GM12865 (cell line): Measurements from ENCODE around the gene NDUFS5.

Experiments used
- DNase-seq: peaks from one replicate; pipeline ENCODE4 v3.0.0; 2010; ENCODE audit warnings: low read depth
- H3K4me3 ChIP-seq: 2 replicates; pipeline ENCODE4 v1.5.1; 2011; ENCODE audit warnings: mild to moderate bottlenecking, low read depth, low read length, control low read depth
- CTCF ChIP-seq: IDR thresholded peaks from 2 replicates; pipeline ENCODE4 v1.5.1; 2011; ENCODE audit warnings: low read length, control low read depth, low read depth, inconsistent platforms; ENCODE audit not compliant: insufficient read depth; ENCODE audit errors: missing control alignments

Gene NDUFS5

GRCh38 chr1:39080269-39080826 lies 54.2 kb downstream of the NDUFS5 start:
- no peak overlapping the region for H3K4me3 ChIP-seq
- DNase-seq, result no peak
- no peak for TF ChIP-seq CTCF

DNA sequence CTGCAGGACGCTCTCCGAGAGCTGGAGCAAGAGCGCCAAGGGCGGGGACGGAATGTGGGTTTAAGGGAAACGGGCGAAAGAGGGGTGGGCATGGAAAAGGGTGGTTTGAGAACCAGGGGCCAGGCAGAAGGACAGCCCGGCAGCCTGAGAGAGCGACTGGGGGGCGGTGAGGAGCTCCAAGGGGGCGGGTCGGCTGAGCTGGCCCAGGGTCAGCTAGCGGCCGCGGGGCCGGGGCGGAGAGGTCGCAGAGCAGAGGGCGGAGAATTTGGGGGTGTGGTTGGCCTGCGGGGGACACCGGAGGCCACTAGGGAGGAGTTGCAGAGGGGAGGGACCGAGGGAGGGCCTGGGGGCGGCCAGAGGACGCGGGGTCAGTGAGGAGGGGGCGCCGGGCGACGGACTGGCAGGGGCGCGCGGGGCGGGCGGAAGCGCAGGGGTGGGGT lies 54.7 kb downstream of the NDUFS5 start:
- no peak for TF ChIP-seq CTCF
- no peak for DNase-seq
- H3K4me3 ChIP-seq, result no peak overlapping the region

DNA sequence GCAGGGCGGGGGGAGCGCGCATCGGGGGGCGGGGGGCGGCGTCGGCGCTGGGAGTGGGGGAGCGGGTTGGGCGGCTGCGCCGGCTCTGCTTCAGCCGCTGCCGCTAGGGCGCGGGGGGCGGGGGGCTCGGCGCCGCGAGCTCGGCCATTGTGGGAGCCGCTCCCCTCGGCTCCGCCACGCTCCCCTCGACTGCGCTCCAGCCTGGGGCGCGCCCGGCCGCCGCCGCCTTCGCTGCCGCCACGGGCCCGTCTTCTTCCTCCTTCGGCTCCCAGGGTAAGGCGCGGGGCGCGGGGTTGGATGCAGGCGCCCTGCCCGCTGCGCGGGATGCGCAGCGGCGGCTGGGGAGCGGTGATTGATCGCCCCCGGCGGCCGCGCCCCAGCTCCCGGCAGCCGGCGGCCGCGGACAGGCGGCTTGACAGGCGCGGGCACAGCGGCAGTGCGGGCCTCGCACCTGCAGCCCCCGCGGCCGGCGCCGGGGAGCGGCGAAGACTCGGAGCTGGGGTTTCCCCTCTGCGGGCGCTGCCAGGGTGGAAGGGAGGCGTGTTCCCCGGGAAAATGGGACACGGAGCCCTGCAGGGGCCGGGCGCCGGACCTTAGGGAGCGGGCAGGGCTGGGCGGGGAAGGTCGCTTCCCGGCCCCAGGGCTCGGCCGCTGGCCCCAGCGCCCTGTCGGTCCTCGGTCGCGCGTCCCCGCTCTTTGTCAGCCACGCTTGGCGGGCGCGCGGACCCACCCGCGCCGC lies 55.3 kb downstream of the NDUFS5 start:
- DNase-seq, result no peak
- no peak overlapping the region; the same call in 1 of the 2 replicates for H3K4me3 ChIP-seq
- TF ChIP-seq CTCF, result no peak

GRCh38 chr1:39082010-39082799 lies 56.1 kb downstream of the NDUFS5 start:
- TF ChIP-seq CTCF, result no peak
- no peak overlapping the region for H3K4me3 ChIP-seq
- DNase-seq, result no peak

DNA sequence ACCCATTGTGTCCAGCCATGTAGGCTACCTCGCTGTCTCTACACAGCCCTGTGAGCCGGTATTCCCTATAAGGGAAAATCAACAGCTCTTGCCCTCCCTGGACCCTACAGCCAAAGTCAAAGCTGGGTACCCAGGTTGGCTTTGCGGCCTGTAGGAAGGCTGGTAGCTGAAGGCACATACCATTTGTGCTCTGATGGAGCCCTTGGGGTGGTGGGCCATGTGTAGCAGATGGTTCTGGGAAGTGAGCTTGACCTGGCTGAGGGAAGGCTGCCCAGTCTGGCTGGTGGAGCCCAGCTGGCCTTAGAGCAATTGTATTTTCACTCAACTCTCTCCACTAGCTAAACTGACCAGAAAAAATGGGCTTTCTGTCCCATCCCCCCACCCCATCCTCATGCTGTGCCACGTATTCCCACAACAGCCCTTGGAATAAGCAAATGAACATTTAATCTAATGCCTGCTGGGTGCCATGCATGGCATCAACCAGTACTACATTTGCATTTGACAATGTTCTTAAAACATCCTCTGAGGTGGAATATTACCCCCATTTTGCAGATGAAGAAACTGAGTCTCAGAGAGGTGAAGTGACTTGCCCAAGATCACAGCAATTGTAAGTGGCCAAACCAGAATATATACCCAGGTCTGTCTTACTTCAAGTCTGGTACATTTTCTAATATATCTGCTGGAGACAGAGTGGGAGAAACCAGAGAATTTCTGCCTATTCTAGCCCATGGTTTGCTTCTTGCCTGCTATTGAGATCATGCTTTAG lies 56.8 kb downstream of the NDUFS5 start:
- DNase-seq, result no peak
- no peak for TF ChIP-seq CTCF
- no peak overlapping the region for H3K4me3 ChIP-seq

GRCh38 chr1:39084191-39084590 lies 58.0 kb downstream of the NDUFS5 start:
- DNase-seq, result no peak
- TF ChIP-seq CTCF, result no peak
- no peak overlapping the region for H3K4me3 ChIP-seq
